Testis (tissue), 2 donors: ENCODE results near the gene IGFBP3.

Experiments used
- POLR2A ChIP-seq: fragments of 450-650 bp; IDR thresholded peaks from one replicate; pipeline ENCODE4 v1.6.1; 2017; ENCODE audit warnings: antibody characterized with exemption, mild to moderate bottlenecking, moderate library complexity
- TF ChIP-seq, protein P1 (sequence below), 3 experiments: fragments of 450-650 bp in 2 of 3; fragments of 200-600 bp in 1 of 3; sonication (generic) in 1 of 3; IDR thresholded peaks; one replicate each; pipeline ENCODE4 v1.5.1; 2016 to 2019; ENCODE audit warnings: antibody characterized with exemption in 3 of 3, mild to moderate bottlenecking in 2 of 3, moderate library complexity in 1 of 3

- TF ChIP-seq, protein P1, sequence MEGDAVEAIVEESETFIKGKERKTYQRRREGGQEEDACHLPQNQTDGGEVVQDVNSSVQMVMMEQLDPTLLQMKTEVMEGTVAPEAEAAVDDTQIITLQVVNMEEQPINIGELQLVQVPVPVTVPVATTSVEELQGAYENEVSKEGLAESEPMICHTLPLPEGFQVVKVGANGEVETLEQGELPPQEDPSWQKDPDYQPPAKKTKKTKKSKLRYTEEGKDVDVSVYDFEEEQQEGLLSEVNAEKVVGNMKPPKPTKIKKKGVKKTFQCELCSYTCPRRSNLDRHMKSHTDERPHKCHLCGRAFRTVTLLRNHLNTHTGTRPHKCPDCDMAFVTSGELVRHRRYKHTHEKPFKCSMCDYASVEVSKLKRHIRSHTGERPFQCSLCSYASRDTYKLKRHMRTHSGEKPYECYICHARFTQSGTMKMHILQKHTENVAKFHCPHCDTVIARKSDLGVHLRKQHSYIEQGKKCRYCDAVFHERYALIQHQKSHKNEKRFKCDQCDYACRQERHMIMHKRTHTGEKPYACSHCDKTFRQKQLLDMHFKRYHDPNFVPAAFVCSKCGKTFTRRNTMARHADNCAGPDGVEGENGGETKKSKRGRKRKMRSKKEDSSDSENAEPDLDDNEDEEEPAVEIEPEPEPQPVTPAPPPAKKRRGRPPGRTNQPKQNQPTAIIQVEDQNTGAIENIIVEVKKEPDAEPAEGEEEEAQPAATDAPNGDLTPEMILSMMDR (IDR thresholded peaks at IDR 0.05): no peak
- TF ChIP-seq POLR2A: no peak
Observed at GRCh38 chr7:45920502-45921380, at the start of gene IGFBP3.
